ENCODE measurements around the gene AMBP. TPM values are rescaled to one million over a fixed set of nuclear protein-coding genes. Genes with fewer than 3 reads are reported as not detected.

Gene AMBP
- total and polyA plus RNA-seq, 2 of the 13 experiments (the other 11 are each of a cell fraction or from before 2014, with no cell fraction given): 1,510 to 2,580 TPM

GRCh38 chr9:114108016-114108833, 30.1 kb upstream of the AMBP start (continued):
- TF ChIP-seq ARID4A (CRISPR knock-in tag; IDR thresholded peaks at IDR 0.05; ENCODE audit: borderline replicate concordance) (peak; percentile 54; the same call in 1 of the 2 replicates), FOXO4 (CRISPR knock-in tag; conservative IDR thresholded peaks at IDR 0.05) (no peak), ZSCAN20 (CRISPR knock-in tag; IDR thresholded peaks at IDR 0.05; ENCODE audit: borderline replicate concordance) (no peak), ZNF557 (CRISPR knock-in tag; IDR thresholded peaks at IDR 0.05) (no peak), MYNN (CRISPR knock-in tag; IDR thresholded peaks at IDR 0.05; ENCODE audit: low read depth) (0 out of 2 replicates have a peak, but pooled peaks have one; percentile 68), ZNF775 (CRISPR knock-in tag; IDR thresholded peaks at IDR 0.05; ENCODE audit: borderline replicate concordance) (no peak), ZSCAN9 (CRISPR knock-in tag; IDR thresholded peaks at IDR 0.05; ENCODE audit: borderline replicate concordance) (peak; percentile 29; the same call in 1 of the 2 replicates), ZNF513 (CRISPR knock-in tag; conservative IDR thresholded peaks at IDR 0.05) (no peak), ZNF20 (CRISPR knock-in tag; IDR thresholded peaks at IDR 0.05) (no peak), ZNF431 (CRISPR knock-in tag; IDR thresholded peaks at IDR 0.05; ENCODE audit: borderline replicate concordance, low read depth) (0 out of 2 replicates have a peak, but pooled peaks have one; percentile 50), ZNF639 (CRISPR knock-in tag; conservative IDR thresholded peaks at IDR 0.05) (0 out of 2 replicates have a peak, but pooled peaks have one; percentile 41), ZNF317 (CRISPR knock-in tag; IDR thresholded peaks at IDR 0.05) (0 out of 2 replicates have a peak, but pooled peaks have one; percentile 74), GATAD2A (CRISPR knock-in tag; IDR thresholded peaks at IDR 0.05) (peak; percentile 85), REPIN1 (CRISPR knock-in tag; IDR thresholded peaks at IDR 0.05; ENCODE audit: borderline replicate concordance, low read depth) (peak; percentile 55; the same call in 1 of the 2 replicates), RORA (CRISPR knock-in tag; IDR thresholded peaks at IDR 0.05) (no peak), MAFF (IDR thresholded peaks at IDR 0.05; ENCODE audit: low read depth, low read length) (no peak), GMEB1 (CRISPR knock-in tag; IDR thresholded peaks at IDR 0.05; ENCODE audit: borderline replicate concordance) (peak; percentile 51; the same call in 1 of the 2 replicates), ISL2 (CRISPR knock-in tag; IDR thresholded peaks at IDR 0.05) (peak; percentile 71; the same call in 1 of the 2 replicates)
